OCI-LY1 (cell line): ENCODE results near the gene BTN3A1.
"Not testable (repeated sequence)": the region's sequence is repeated elsewhere in the genome, so short reads cannot be mapped to it uniquely, and the experiment has no call there.

Experiments used
- H2AFZ ChIP-seq: fragments of 200-600 bp; sonication (generic), shearing (Covaris generic); 2 replicates; pipeline ENCODE4 v1.6.0; 2014; ENCODE audit warnings: antibody characterized with exemption, mild to moderate bottlenecking, low read length
- H3F3A ChIP-seq: fragments of 200-600 bp; sonication (generic), shearing (Covaris generic); 2 replicates; pipeline ENCODE4 v1.6.0; 2014; ENCODE audit warnings: mild to moderate bottlenecking, antibody characterized with exemption, low read length, moderate library complexity; ENCODE audit not compliant: insufficient read depth
- H3K27ac ChIP-seq: fragments of 200-600 bp; sonication (generic); 2 replicates; pipeline ENCODE4 v1.5.1; 2014; ENCODE audit warnings: low read length, mixed run types, mild to moderate bottlenecking, low read depth; ENCODE audit not compliant: poor library complexity, severe bottlenecking
- H3K27me3 ChIP-seq: fragments of 200-600 bp; sonication (generic); 2 replicates; pipeline ENCODE4 v1.6.0; 2014; ENCODE audit warnings: antibody characterized with exemption, mild to moderate bottlenecking, low read length, moderate library complexity; ENCODE audit not compliant: insufficient read depth
- H3K36me3 ChIP-seq: fragments of 200-600 bp; sonication (generic); 2 replicates; pipeline ENCODE4 v1.6.1; 2014; ENCODE audit warnings: mild to moderate bottlenecking, antibody characterized with exemption, low read length, moderate library complexity, mixed read lengths; ENCODE audit not compliant: insufficient read depth
- H3K4me1 ChIP-seq: fragments of 200-600 bp; sonication (generic); 2 replicates; pipeline ENCODE4 v1.5.1; 2014; ENCODE audit warnings: mild to moderate bottlenecking, low read length, moderate library complexity; ENCODE audit not compliant: insufficient read depth, severe bottlenecking
- H3K4me2 ChIP-seq: fragments of 200-600 bp; sonication (generic), shearing (Covaris generic); 2 replicates; pipeline ENCODE4 v1.6.1; 2014; ENCODE audit warnings: low read length
- H3K4me3 ChIP-seq: fragments of 200-600 bp; sonication (generic); 2 replicates; pipeline ENCODE4 v1.5.1; 2014; ENCODE audit warnings: low read length, low read depth, mild to moderate bottlenecking, mixed read lengths; ENCODE audit not compliant: poor library complexity, severe bottlenecking
- H3K79me2 ChIP-seq: fragments of 200-600 bp; shearing (Covaris generic); 2 replicates; pipeline ENCODE4 v1.6.1; 2016; ENCODE audit warnings: mixed run types, low read length, mixed read lengths; ENCODE audit not compliant: insufficient read depth
- H3K9ac ChIP-seq: fragments of 200-600 bp; sonication (generic), shearing (Covaris generic); 2 replicates; pipeline ENCODE4 v1.6.1; 2014; ENCODE audit warnings: mild to moderate bottlenecking, low read length, mixed read lengths
- H3K9me2 ChIP-seq: fragments of 200-600 bp; sonication (generic), shearing (Covaris generic); 2 replicates; pipeline ENCODE4 v1.6.1; 2014; ENCODE audit warnings: low read depth, mild to moderate bottlenecking, low read length, mixed read lengths
- H3K9me3 ChIP-seq: fragments of 200-600 bp; shearing (Covaris generic); 2 replicates; pipeline ENCODE4 v1.6.1; 2014; ENCODE audit warnings: low read length, mixed read lengths
- H4K20me1 ChIP-seq: fragments of 200-600 bp; sonication (generic), shearing (Covaris generic); 2 replicates; pipeline ENCODE4 v1.6.0; 2016; ENCODE audit warnings: mild to moderate bottlenecking, low read length; ENCODE audit not compliant: insufficient read depth
- EZH2 ChIP-seq: fragments of 200-600 bp; sonication (generic), shearing (Covaris generic); IDR thresholded peaks from 2 replicates; pipeline ENCODE4 v1.8.0; 2017; ENCODE audit warnings: borderline replicate concordance, mixed run types, mild to moderate bottlenecking, antibody characterized with exemption, low read length, moderate library complexity, mixed read lengths
- TF ChIP-seq, protein P1 (sequence below): fragments of 200-600 bp; sonication (generic), shearing (Covaris generic); IDR thresholded peaks from 2 replicates; pipeline ENCODE4 v1.5.1; 2017; ENCODE audit warnings: mild to moderate bottlenecking, antibody characterized with exemption, low read length, moderate library complexity, mixed read lengths

Gene BTN3A1

DNA sequence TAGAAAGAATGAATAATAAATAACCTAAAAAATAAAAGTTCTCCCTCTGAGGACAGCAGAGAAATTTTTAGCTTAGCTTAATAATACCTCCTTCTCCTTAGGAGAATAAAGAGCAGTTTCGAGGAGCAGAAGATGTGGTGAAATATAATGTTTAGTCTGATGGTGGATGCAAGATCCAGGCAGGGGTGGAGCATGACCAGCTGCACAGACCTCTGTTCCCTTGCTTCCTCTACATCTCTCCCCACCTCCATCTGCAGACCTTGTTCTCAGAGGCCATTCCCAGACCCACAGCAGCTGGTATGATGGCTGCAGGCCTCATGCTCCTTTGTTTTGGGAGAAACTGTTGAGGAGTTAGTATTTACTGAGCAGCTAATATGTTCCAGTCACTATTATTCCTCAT is 35.6 kb upstream of the BTN3A1 start:
- Histone ChIP-seq H3K27me3 (no peaks in the 10 kb centered on the region), H3K9me2 (no peaks in the 10 kb centered on the region), H3K4me3 (no peak overlapping the region), H3K79me2 (no peaks in the 10 kb centered on the region), H3K36me3 (no peaks in the 10 kb centered on the region), H3K9me3 (no peaks in the 10 kb centered on the region), H3K4me1 (peaks cover 16% of the 10 kb centered on the region), H3K9ac (no peak overlapping the region), H2AFZ (no peak overlapping the region), H3F3A (no peaks in the 10 kb centered on the region), H3K27ac (no peak overlapping the region), H4K20me1 (no peaks in the 10 kb centered on the region), H3K4me2 (no peak overlapping the region)
- TF ChIP-seq, protein P1, sequence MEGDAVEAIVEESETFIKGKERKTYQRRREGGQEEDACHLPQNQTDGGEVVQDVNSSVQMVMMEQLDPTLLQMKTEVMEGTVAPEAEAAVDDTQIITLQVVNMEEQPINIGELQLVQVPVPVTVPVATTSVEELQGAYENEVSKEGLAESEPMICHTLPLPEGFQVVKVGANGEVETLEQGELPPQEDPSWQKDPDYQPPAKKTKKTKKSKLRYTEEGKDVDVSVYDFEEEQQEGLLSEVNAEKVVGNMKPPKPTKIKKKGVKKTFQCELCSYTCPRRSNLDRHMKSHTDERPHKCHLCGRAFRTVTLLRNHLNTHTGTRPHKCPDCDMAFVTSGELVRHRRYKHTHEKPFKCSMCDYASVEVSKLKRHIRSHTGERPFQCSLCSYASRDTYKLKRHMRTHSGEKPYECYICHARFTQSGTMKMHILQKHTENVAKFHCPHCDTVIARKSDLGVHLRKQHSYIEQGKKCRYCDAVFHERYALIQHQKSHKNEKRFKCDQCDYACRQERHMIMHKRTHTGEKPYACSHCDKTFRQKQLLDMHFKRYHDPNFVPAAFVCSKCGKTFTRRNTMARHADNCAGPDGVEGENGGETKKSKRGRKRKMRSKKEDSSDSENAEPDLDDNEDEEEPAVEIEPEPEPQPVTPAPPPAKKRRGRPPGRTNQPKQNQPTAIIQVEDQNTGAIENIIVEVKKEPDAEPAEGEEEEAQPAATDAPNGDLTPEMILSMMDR = no peak
- TF ChIP-seq EZH2 = no peak

DNA sequence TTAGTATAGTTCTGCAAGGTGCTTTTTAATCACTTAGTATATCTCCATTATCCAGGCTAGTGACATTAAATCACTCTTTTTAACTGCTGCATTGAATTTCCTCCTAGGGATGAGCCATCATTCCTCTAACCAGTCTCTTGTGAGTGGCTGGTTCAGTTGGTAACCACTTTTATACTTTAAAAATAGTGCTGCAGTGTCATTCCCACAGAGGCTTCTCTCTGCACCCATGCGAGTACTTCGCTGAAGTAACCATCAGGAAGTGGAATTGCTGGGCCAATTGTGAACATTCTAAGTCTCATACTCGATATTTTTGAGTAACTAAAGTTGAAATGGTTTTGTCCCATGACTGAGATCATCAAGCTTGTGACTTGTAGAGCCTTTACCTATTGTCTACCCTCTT is 35.0 kb upstream of the BTN3A1 start:
- no peak overlapping the region for H2AFZ ChIP-seq
- H3K4me1 ChIP-seq = peaks cover 16% of the 10 kb centered on the region
- H3K27ac ChIP-seq = no peak overlapping the region
- H3F3A ChIP-seq = no peaks in the 10 kb centered on the region
- H3K9ac ChIP-seq = no peak overlapping the region
- no peak overlapping the region for H3K4me2 ChIP-seq
- H3K79me2 ChIP-seq = no peaks in the 10 kb centered on the region
- H3K27me3 ChIP-seq = no peaks in the 10 kb centered on the region
- no peak for TF ChIP-seq EZH2
- TF ChIP-seq, protein P1 = no peak
- no peaks in the 10 kb centered on the region for H3K9me2 ChIP-seq
- H3K36me3 ChIP-seq = no peaks in the 10 kb centered on the region
- H3K4me3 ChIP-seq = no peak overlapping the region
- no peaks in the 10 kb centered on the region for H4K20me1 ChIP-seq
- no peaks in the 10 kb centered on the region for H3K9me3 ChIP-seq

DNA sequence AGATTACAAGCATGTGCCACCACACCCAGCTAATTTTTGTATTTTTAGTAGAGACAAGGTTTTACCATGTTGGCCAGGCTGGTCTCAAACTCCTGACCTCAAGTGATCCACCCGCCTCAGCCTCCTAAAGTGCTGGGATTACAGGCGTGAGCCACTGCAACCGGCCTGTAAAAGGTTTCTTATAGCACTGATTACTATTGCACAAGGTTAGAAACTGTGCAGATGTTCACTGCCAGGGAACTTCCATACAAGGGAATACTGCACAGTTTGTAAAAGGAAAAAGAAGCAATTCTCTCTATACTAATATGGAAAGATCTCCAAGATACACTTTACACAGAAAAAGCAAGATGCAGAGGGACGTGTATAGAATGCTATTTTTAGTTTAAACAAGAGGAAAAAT is 30.3 kb upstream of the BTN3A1 start:
- not testable (repeated sequence) for H3K4me2 ChIP-seq, H2AFZ ChIP-seq, H3K9me2 ChIP-seq

DNA sequence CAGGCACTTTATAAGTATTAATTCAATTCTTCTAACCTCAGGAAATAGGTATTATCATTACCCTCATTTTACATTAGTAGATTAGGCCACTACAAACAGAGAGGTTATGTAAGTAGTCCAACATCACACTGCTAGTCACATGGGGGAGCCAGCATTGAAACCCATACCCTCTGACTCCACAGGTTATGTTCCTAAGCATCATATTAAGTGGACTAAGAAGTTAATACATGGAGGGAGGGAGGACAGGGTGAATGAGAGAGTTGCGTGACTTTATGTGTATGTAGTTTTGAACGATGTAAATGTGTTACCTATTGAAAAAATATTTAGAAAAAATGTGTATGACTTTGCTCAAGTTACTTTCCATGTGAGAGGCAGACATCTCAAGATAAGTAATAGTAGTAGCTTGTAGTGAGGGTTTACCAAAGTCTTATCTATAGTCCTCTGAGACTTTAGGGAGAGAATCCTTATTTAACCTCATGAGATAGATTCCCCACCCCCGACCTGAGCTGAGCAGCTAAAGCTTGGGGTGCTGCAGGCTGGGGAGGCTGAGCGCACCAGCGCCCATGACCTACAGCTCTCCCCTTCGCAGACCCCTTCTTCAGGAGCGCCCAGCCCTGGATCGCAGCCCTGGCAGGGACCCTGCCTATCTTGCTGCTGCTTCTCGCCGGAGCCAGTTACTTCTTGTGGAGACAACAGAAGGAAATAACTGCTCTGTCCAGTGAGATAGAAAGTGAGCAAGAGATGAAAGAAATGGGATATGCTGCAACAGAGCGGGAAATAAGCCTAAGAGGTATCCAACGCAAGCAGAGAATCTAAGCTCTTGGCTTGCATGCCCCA is 29.5 kb upstream of the BTN3A1 start:
- H3K4me2 ChIP-seq = no peak overlapping the region

More for the DNA sequence above, 30.3 kb upstream of the BTN3A1 start:
- not testable (repeated sequence) for H3K79me2 ChIP-seq, H3K27me3 ChIP-seq, H3K4me1 ChIP-seq, H3K36me3 ChIP-seq, H3K4me3 ChIP-seq, H3K9ac ChIP-seq, H3K9me3 ChIP-seq, H4K20me1 ChIP-seq, H3K27ac ChIP-seq, H3F3A ChIP-seq

More for the DNA sequence above, 29.5 kb upstream of the BTN3A1 start:
- no peaks in the 10 kb centered on the region for H3K36me3 ChIP-seq
- no peaks in the 10 kb centered on the region for H3K9me2 ChIP-seq
- no peaks in the 10 kb centered on the region for H3K27me3 ChIP-seq
- no peak overlapping the region for H3K4me3 ChIP-seq
- H3F3A ChIP-seq = no peaks in the 10 kb centered on the region
- no peak overlapping the region for H3K9ac ChIP-seq
- no peak overlapping the region for H2AFZ ChIP-seq
- TF ChIP-seq, protein P1 = no peak
- TF ChIP-seq EZH2 = no peak
- H3K4me1 ChIP-seq = no peaks in the 10 kb centered on the region
- no peaks in the 10 kb centered on the region for H4K20me1 ChIP-seq
- H3K27ac ChIP-seq = no peak overlapping the region
- no peaks in the 10 kb centered on the region for H3K79me2 ChIP-seq
- no peaks in the 10 kb centered on the region for H3K9me3 ChIP-seq
